ENCODE results near the gene ENPP1.
"Not testable (repeated sequence)": the region's sequence is repeated elsewhere in the genome, so short reads cannot be mapped to it uniquely, and the experiment has no call there.

Gene ENPP1

GRCh38 chr6:131832363-131832762 is 24.5 kb downstream of the ENPP1 start:
- DNase-seq: no peak

GRCh38 chr6:131838051-131838450 is 30.2 kb downstream of the ENPP1 start:
- DNase-seq: no peak

GRCh38 chr6:131839388-131839787 is 31.6 kb downstream of the ENPP1 start:
- DNase-seq: no peak

- no peak for DNase-seq
Observed at GRCh38 chr6:131840441-131840840, 32.6 kb downstream of the ENPP1 start.

- DNase-seq: no peak
Observed at GRCh38 chr6:131840936-131841583, 33.2 kb downstream of the ENPP1 start.

GRCh38 chr6:131843768-131844167 is 35.9 kb downstream of the ENPP1 start:
- DNase-seq: no peak

GRCh38 chr6:131844243-131844841 is 36.5 kb downstream of the ENPP1 start:
- DNase-seq: no peak

GRCh38 chr6:131846023-131846663 is 38.3 kb downstream of the ENPP1 start:
- no peak for DNase-seq

GRCh38 chr6:131846905-131847304 is 39.1 kb downstream of the ENPP1 start:
- no peak for DNase-seq

GRCh38 chr6:131849799-131850198 is 42.0 kb downstream of the ENPP1 start:
- no peak for DNase-seq

GRCh38 chr6:131851049-131851769 is 43.4 kb downstream of the ENPP1 start:
- no peak for DNase-seq

- no peak for DNase-seq
Observed at GRCh38 chr6:131852200-131852599, 44.4 kb downstream of the ENPP1 start.

- DNase-seq: no peak
Observed at GRCh38 chr6:131854803-131855202, 47.0 kb downstream of the ENPP1 start.

- no peak for DNase-seq
Observed at GRCh38 chr6:131858765-131859415, 51.1 kb downstream of the ENPP1 start.

GRCh38 chr6:131859658-131860057 is 51.8 kb downstream of the ENPP1 start:
- not testable (repeated sequence) for DNase-seq

- DNase-seq: no peak
Observed at GRCh38 chr6:131861381-131861780, 53.6 kb downstream of the ENPP1 start.

- DNase-seq: no peak
Observed at GRCh38 chr6:131862476-131862875, 54.7 kb downstream of the ENPP1 start.

GRCh38 chr6:131867744-131868143 is 59.9 kb downstream of the ENPP1 start:
- no peak for DNase-seq

GRCh38 chr6:131868836-131869235 is 61.0 kb downstream of the ENPP1 start:
- DNase-seq: no peak

GRCh38 chr6:131875647-131876046 is 67.8 kb downstream of the ENPP1 start:
- DNase-seq: no peak

GRCh38 chr6:131876545-131876944 is 68.7 kb downstream of the ENPP1 start:
- DNase-seq: no peak

- no peak for DNase-seq
Observed at GRCh38 chr6:131877999-131878789, 70.4 kb downstream of the ENPP1 start.
